Gastroesophageal sphincter (tissue), 3 donors: Measurements from ENCODE around the gene DDIT3.

Experiments used
- EP300 ChIP-seq: sonication (generic); formaldehyde crosslinking; IDR thresholded peaks from one replicate; pipeline ENCODE4 v1.6.1; 2017; ENCODE audit warnings: antibody characterized with exemption, mild to moderate bottlenecking
- POLR2A ChIP-seq, 2 donors: fragments of 450-650 bp; IDR thresholded peaks; one replicate each; pipeline ENCODE4 v1.6.1; 2017; ENCODE audit warnings: antibody characterized with exemption in 2 of 2, mild to moderate bottlenecking in 2 of 2, moderate library complexity in 1 of 2
- POLR2AphosphoS5 ChIP-seq: sonication (generic); formaldehyde crosslinking; IDR thresholded peaks from one replicate; pipeline ENCODE4 v1.6.1; 2017; ENCODE audit warnings: antibody characterized with exemption
- TF ChIP-seq, protein P1 (sequence below), 4 experiments: fragments of 200-600 bp in 2 of 4; fragments of 450-650 bp in 2 of 4; sonication (generic) in 1 of 4; IDR thresholded peaks; one replicate each; pipeline ENCODE4 v1.5.1; 2017 to 2019; ENCODE audit warnings: antibody characterized with exemption in 4 of 4, mild to moderate bottlenecking in 2 of 4, moderate library complexity in 2 of 4

DNA sequence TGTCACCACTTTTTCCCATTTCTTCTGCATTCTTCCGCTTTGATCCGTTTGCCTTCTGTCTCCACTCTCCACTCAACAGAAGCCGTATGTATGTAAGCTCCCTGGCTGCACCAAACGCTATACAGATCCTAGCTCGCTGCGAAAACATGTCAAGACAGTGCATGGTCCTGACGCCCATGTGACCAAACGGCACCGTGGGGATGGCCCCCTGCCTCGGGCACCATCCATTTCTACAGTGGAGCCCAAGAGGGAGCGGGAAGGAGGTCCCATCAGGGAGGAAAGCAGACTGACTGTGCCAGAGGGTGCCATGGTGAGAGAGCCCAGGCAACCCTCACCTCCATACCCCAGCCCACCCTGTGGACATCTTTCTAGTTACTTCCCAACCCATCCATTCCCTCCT is 52.4 kb downstream of the DDIT3 start:
- TF ChIP-seq, protein P1, sequence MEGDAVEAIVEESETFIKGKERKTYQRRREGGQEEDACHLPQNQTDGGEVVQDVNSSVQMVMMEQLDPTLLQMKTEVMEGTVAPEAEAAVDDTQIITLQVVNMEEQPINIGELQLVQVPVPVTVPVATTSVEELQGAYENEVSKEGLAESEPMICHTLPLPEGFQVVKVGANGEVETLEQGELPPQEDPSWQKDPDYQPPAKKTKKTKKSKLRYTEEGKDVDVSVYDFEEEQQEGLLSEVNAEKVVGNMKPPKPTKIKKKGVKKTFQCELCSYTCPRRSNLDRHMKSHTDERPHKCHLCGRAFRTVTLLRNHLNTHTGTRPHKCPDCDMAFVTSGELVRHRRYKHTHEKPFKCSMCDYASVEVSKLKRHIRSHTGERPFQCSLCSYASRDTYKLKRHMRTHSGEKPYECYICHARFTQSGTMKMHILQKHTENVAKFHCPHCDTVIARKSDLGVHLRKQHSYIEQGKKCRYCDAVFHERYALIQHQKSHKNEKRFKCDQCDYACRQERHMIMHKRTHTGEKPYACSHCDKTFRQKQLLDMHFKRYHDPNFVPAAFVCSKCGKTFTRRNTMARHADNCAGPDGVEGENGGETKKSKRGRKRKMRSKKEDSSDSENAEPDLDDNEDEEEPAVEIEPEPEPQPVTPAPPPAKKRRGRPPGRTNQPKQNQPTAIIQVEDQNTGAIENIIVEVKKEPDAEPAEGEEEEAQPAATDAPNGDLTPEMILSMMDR (IDR thresholded peaks at IDR 0.05) = no peak
- TF ChIP-seq EP300 (no peak), POLR2AphosphoS5 (no peak), POLR2A (IDR thresholded peaks at IDR 0.05) (no peak)
